Measurements from ENCODE around the gene CD47.

- no peak for TF ChIP-seq POLR2AphosphoS5 (IDR thresholded peaks at IDR 0.05; ENCODE audit: borderline replicate concordance, low read depth, low read length)
- no peak for TF ChIP-seq EZH2 (IDR thresholded peaks at IDR 0.05)
These were observed 81.7 kb downstream of the CD47 start for GRCh38 chr3:108008931-108009639.
